Body of pancreas (tissue), 4 donors: ENCODE data around the gene KNDC1.

Experiments
- POLR2A ChIP-seq, 3 donors: fragments of 450-650 bp; IDR thresholded peaks; one replicate each; pipeline ENCODE4 v1.6.1; 2016; ENCODE audit warnings: antibody characterized with exemption in 3 of 3, mild to moderate bottlenecking in 2 of 3
- TF ChIP-seq, protein P1 (sequence below), 7 experiments: fragments of 450-650 bp in 4 of 7; fragments of 200-600 bp in 3 of 7; sonication (generic) in 3 of 7; IDR thresholded peaks; one replicate each; pipeline ENCODE4 v1.5.1; 2016 to 2019; ENCODE audit warnings: antibody characterized with exemption in 7 of 7

DNA sequence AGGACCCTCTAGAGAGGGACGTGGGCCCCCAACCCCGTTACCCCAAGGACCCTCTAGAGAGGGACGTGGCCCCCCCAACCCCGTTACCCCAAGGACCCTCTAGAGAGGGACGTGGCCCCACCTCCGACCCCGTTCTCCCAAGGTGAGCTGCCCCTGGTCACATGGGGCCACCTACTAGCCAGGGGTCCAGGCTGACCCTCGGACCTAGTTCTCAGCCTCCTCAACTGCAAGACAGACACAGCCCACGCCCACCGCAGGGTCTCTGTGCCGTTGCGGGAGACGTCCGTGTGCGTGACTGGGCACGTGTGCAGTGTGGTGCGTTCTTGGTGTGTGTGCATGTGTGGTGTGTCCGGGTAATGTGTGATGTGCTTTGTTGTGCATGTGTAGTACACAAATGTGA is 48.4 kb downstream of the KNDC1 start:
- TF ChIP-seq, protein P1, sequence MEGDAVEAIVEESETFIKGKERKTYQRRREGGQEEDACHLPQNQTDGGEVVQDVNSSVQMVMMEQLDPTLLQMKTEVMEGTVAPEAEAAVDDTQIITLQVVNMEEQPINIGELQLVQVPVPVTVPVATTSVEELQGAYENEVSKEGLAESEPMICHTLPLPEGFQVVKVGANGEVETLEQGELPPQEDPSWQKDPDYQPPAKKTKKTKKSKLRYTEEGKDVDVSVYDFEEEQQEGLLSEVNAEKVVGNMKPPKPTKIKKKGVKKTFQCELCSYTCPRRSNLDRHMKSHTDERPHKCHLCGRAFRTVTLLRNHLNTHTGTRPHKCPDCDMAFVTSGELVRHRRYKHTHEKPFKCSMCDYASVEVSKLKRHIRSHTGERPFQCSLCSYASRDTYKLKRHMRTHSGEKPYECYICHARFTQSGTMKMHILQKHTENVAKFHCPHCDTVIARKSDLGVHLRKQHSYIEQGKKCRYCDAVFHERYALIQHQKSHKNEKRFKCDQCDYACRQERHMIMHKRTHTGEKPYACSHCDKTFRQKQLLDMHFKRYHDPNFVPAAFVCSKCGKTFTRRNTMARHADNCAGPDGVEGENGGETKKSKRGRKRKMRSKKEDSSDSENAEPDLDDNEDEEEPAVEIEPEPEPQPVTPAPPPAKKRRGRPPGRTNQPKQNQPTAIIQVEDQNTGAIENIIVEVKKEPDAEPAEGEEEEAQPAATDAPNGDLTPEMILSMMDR (IDR thresholded peaks at IDR 0.05), result no peak
- no peak for TF ChIP-seq POLR2A (IDR thresholded peaks at IDR 0.05)
